CD14-positive monocyte (primary cell): ENCODE results near the gene RFX2. TPM values are rescaled to one million over a fixed set of nuclear protein-coding genes. Genes with fewer than 3 reads are reported as not detected.

Source experiments
- DNase-seq, 3 donors: peaks; one replicate each; pipeline ENCODE4 v3.0.0-alpha.2; 2011 to 2022
- H2AFZ ChIP-seq: 2 replicates; pipeline ENCODE4 v1.6.0; 2012; ENCODE audit warnings: mild to moderate bottlenecking, low read depth, low read length, inconsistent platforms; ENCODE audit not compliant: insufficient read depth, poor library complexity, severe bottlenecking
- H3K27ac ChIP-seq, 2 donors: 1 replicate in 1 of 2; 2 replicates in 1 of 2; pipeline ENCODE4 v1.5.1; 2012 to 2013; ENCODE audit warnings: low read length in 2 of 2, control low read depth in 1 of 2, inconsistent platforms in 1 of 2, low read depth in 1 of 2, mild to moderate bottlenecking in 1 of 2
- H3K27me3 ChIP-seq, 2 donors: one replicate each; pipeline versions ENCODE4 v1.6.0 to v1.6.1; 2011 to 2013; ENCODE audit warnings: low read length in 2 of 2; ENCODE audit not compliant: control insufficient read depth in 2 of 2, insufficient read depth in 2 of 2
- H3K36me3 ChIP-seq, 2 donors: replicated peaks in 1 of 2; 1 replicate in 1 of 2; 2 replicates in 1 of 2; pipeline versions ENCODE4 v1.5.1 to v1.6.1; 2012 to 2013; ENCODE audit warnings: low read length in 2 of 2, control low read depth in 1 of 2, inconsistent platforms in 1 of 2, mild to moderate bottlenecking in 1 of 2; ENCODE audit not compliant: insufficient read depth in 2 of 2, control insufficient read depth in 1 of 2
- H3K4me1 ChIP-seq, 2 donors: 1 replicate in 1 of 2; 2 replicates in 1 of 2; pipeline versions ENCODE4 v1.5.1 to v1.6.1; 2012 to 2013; ENCODE audit warnings: low read length in 2 of 2, control low read depth in 1 of 2, inconsistent platforms in 1 of 2, mild to moderate bottlenecking in 1 of 2, moderate library complexity in 1 of 2; ENCODE audit not compliant: insufficient read depth in 2 of 2, control insufficient read depth in 1 of 2
- H3K4me2 ChIP-seq: replicated peaks from 2 replicates; pipeline ENCODE3; 2012; ENCODE audit warnings: low read length, moderate library complexity, mild to moderate bottlenecking; ENCODE audit not compliant: poor library complexity, severe bottlenecking; ENCODE audit errors: extremely low read depth
- H3K4me3 ChIP-seq, 3 experiments: fragments of 200-600 bp in 1 of 3; sonication (generic) in 1 of 3; replicated peaks in 1 of 3; 1 replicate in 2 of 3; 2 replicates in 1 of 3; pipeline ENCODE4 v1.5.1; 2011 to 2013; ENCODE audit warnings: low read length in 3 of 3, mild to moderate bottlenecking in 3 of 3, control low read depth in 2 of 3, low read depth in 2 of 3, inconsistent platforms in 1 of 3, moderate library complexity in 1 of 3
- H3K79me2 ChIP-seq: 2 replicates; pipeline ENCODE4 v1.6.0; 2012; ENCODE audit warnings: mild to moderate bottlenecking, control low read depth, inconsistent platforms, low read length, moderate library complexity; ENCODE audit not compliant: insufficient read depth
- H3K9ac ChIP-seq: 2 replicates; pipeline ENCODE4 v1.6.0; 2017; ENCODE audit warnings: low read length, mild to moderate bottlenecking; ENCODE audit not compliant: insufficient read depth, poor library complexity, severe bottlenecking
- H3K9me3 ChIP-seq, 2 donors: replicated peaks in 1 of 2; 1 replicate in 1 of 2; 2 replicates in 1 of 2; pipeline versions ENCODE4 v1.5.1 to v1.6.1; 2012 to 2013; ENCODE audit warnings: low read length in 2 of 2, control low read depth in 1 of 2; ENCODE audit not compliant: control insufficient read depth in 1 of 2, insufficient read depth in 1 of 2
- H4K20me1 ChIP-seq: 2 replicates; pipeline ENCODE4 v1.6.0; 2012; ENCODE audit warnings: mild to moderate bottlenecking, low read length, control low read depth, moderate library complexity; ENCODE audit not compliant: insufficient read depth
- H3K27ac Mint-ChIP-seq, 7 donors: one replicate each; pipeline ENCODE4 v1.8.0; 2020; ENCODE audit warnings: mild to moderate bottlenecking in 7 of 7, mixed read lengths in 7 of 7, moderate library complexity in 6 of 7, inconsistent platforms in 2 of 7
- H3K27me3 Mint-ChIP-seq, 3 donors: one replicate each; pipeline ENCODE4 v1.8.0; 2021 to 2022; ENCODE audit warnings: low read depth in 3 of 3, mild to moderate bottlenecking in 3 of 3, mixed read lengths in 3 of 3, moderate library complexity in 3 of 3, inconsistent platforms in 1 of 3
- H3K36me3 Mint-ChIP-seq, 2 donors: one replicate each; pipeline ENCODE4 v1.8.0; 2020; ENCODE audit warnings: mixed read lengths in 2 of 2, inconsistent platforms in 1 of 2, mild to moderate bottlenecking in 1 of 2
- H3K4me1 Mint-ChIP-seq: one replicate; pipeline ENCODE4 v1.8.0; 2020; ENCODE audit warnings: mild to moderate bottlenecking, mixed read lengths
- H3K4me3 Mint-ChIP-seq, 2 donors: one replicate each; pipeline ENCODE4 v1.8.0; 2020; ENCODE audit warnings: mild to moderate bottlenecking in 2 of 2, mixed read lengths in 2 of 2, moderate library complexity in 1 of 2
- H3K9me3 Mint-ChIP-seq, 7 donors: one replicate each; pipeline ENCODE4 v1.8.0; 2020 to 2022; ENCODE audit warnings: mixed read lengths in 7 of 7, mild to moderate bottlenecking in 6 of 7, moderate library complexity in 6 of 7, inconsistent platforms in 2 of 7
- CTCF ChIP-seq: fragments of 200-600 bp; IDR thresholded peaks from one replicate; pipeline ENCODE4 v1.8.0; 2022; ENCODE audit warnings: antibody characterized with exemption, mild to moderate bottlenecking
- WGBS: methylation state at CpG from one replicate; pipeline ENCODE4 v1.1.5; 2013; ENCODE audit warnings: missing lambda C conversion rate; ENCODE audit not compliant: insufficient coverage; 5-methylcytosine and 5-hydroxymethylcytosine counted together
- intact Hi-C, 2 donors: fragments of 100-400 bp; cut with micrococcal nuclease; formaldehyde crosslinking; loops; one replicate each; pipeline versions ENCODE4 v1.15.0 to v1.15.1; 2023
- polyA plus RNA-seq, 3 donors: library from polyadenylated mRNA; depleted of rRNA in 1 of 3; unstranded in 2 of 3; stranded (reverse) in 1 of 3; fragments of 300-500 nt in 2 of 3; fragments of >200 nt in 1 of 3; fragmentation: Illumina TruSeq in 2 of 3; gene quantifications; 1 replicate in 2 of 3; 2 replicates in 1 of 3; pipeline ENCODE4 v1.2.3, GENCODE V29; 2012 to 2021

RFX2 gene
- polyA plus RNA-seq, 3 donors, result 5.7 to 12.9 (median 8.7) TPM

- Histone ChIP-seq H4K20me1 (no peaks in the 10 kb centered on the region), H3K9ac (no peak overlapping the region), H3K4me3 (no peak overlapping the region), H3K4me2 (no peak overlapping the region), H3K27me3 (no peaks in the 10 kb centered on the region), H2AFZ (no peak overlapping the region), H3K36me3 (no peaks in the 10 kb centered on the region), H3K27ac (no peak overlapping the region), H3K79me2 (no peaks in the 10 kb centered on the region), H3K4me1 (no peaks in the 10 kb centered on the region), H3K9me3 (peaks cover 5 to 11% of the 10 kb centered on the region in 2 donors)
- Mint-ChIP-seq H3K36me3 (no peaks in the 10 kb centered on the region), H3K27ac (no peak overlapping the region), H3K9me3 (peaks cover 2 to 14% (median 9%) of the 10 kb centered on the region in 7 donors), H3K4me3 (no peak overlapping the region), H3K4me1 (peaks cover 8% of the 10 kb centered on the region), H3K27me3 (peaks cover 2 to 4% (median 2%) of the 10 kb centered on the region in 3 donors)
- intact Hi-C loops, result no loop called here
- WGBS, result no CpG with 5 or more reads among the region's 2 CpGs
- no peak for DNase-seq
- TF ChIP-seq CTCF, result no peak
Measured at GRCh38 chr19:6118043-6118442, 7.7 kb upstream of the RFX2 start.

GRCh38 chr19:6117534-6117933 is 7.2 kb upstream of the RFX2 start:
- Histone ChIP-seq H3K27me3 (no peaks in the 10 kb centered on the region), H2AFZ (no peak overlapping the region), H3K79me2 (no peaks in the 10 kb centered on the region), H3K4me2 (no peak overlapping the region), H3K36me3 (no peaks in the 10 kb centered on the region), H3K27ac (no peak overlapping the region), H4K20me1 (no peaks in the 10 kb centered on the region), H3K9ac (no peak overlapping the region), H3K4me1 (no peaks in the 10 kb centered on the region), H3K4me3 (no peak overlapping the region), H3K9me3 (peaks cover 5 to 11% of the 10 kb centered on the region in 2 donors)
- intact Hi-C loops, result no loop called here
- H3K36me3 Mint-ChIP-seq, result no peaks in the 10 kb centered on the region
- no peak overlapping the region for H3K4me3 Mint-ChIP-seq
- no peak for DNase-seq
- peak overlapping the region in 1 of 7 donors; percentile 20 for H3K27ac Mint-ChIP-seq
- no peak for TF ChIP-seq CTCF
- H3K4me1 Mint-ChIP-seq, result peaks cover 8% of the 10 kb centered on the region
- H3K27me3 Mint-ChIP-seq, result peaks cover under 1 to 2% (median under 1%) of the 10 kb centered on the region in 3 donors
- peaks cover 2 to 14% (median 9%) of the 10 kb centered on the region in 7 donors for H3K9me3 Mint-ChIP-seq
